ENCODE results near the gene SBK3. TPM values are rescaled to one million over a fixed set of nuclear protein-coding genes. Genes with fewer than 3 reads are reported as not detected.
"Not testable (repeated sequence)": the region's sequence is repeated elsewhere in the genome, so short reads cannot be mapped to it uniquely, and the experiment has no call there.

Gene SBK3
- total RNA-seq, 2 donors from 2014 or later = not detected

- H3K27ac Mint-ChIP-seq = no peak overlapping the region
These were observed 6.0 kb downstream of the SBK3 start for GRCh38 chr19:55539090-55539984.

GRCh38 chr19:55538132-55538531, 7.2 kb downstream of the SBK3 start:
- H3K27ac Mint-ChIP-seq = no peak overlapping the region
- H3K4me3 Mint-ChIP-seq = no peak overlapping the region
- no peaks in the 10 kb centered on the region for H3K27me3 Mint-ChIP-seq
- H3K36me3 Mint-ChIP-seq (ENCODE audit: low read depth) = no peaks in the 10 kb centered on the region
- H3K9me3 Mint-ChIP-seq = no peaks in the 10 kb centered on the region
- H3K4me1 Mint-ChIP-seq = no peaks in the 10 kb centered on the region
- ATAC-seq (replicated peaks) = no peak

More at GRCh38 chr19:55539090-55539984, 6.0 kb downstream of the SBK3 start:
- no peaks in the 10 kb centered on the region for H3K27me3 Mint-ChIP-seq
- H3K36me3 Mint-ChIP-seq (ENCODE audit: low read depth) = no peaks in the 10 kb centered on the region
- no peak overlapping the region for H3K4me3 Mint-ChIP-seq
- no peak for ATAC-seq (replicated peaks)
- no peaks in the 10 kb centered on the region for H3K4me1 Mint-ChIP-seq
- no peaks in the 10 kb centered on the region for H3K9me3 Mint-ChIP-seq

- H3K27me3 Mint-ChIP-seq = no peaks in the 10 kb centered on the region
- H3K4me1 Mint-ChIP-seq = no peaks in the 10 kb centered on the region
- no peak overlapping the region for H3K27ac Mint-ChIP-seq
- no peak for ATAC-seq (replicated peaks)
- H3K4me3 Mint-ChIP-seq = no peak overlapping the region
- no peaks in the 10 kb centered on the region for H3K36me3 Mint-ChIP-seq (ENCODE audit: low read depth)
- no peaks in the 10 kb centered on the region for H3K9me3 Mint-ChIP-seq
These were observed 7.6 kb downstream of the SBK3 start for GRCh38 chr19:55537741-55538111.

GRCh38 chr19:55536951-55537740, 8.2 kb downstream of the SBK3 start, which contains the start of gene SBK2:
Gene SBK2 (minus strand): TSS chr19:55537133. CDS start chr19:55536294, 839 bp downstream.
- Mint-ChIP-seq H3K27ac (no peak within 1 kb of the TSS), H3K4me1 (no peaks in the 10 kb centered on the region), H3K4me3 (no peak within 1 kb of the TSS), H3K36me3 (ENCODE audit: low read depth) (no peaks in the 10 kb centered on the region), H3K9me3 (no peaks in the 10 kb centered on the region), H3K27me3 (no peaks in the 10 kb centered on the region)
- ATAC-seq (replicated peaks) = no peak

- Mint-ChIP-seq H3K27me3 (no peaks in the 10 kb centered on the region), H3K4me3 (no peak overlapping the region), H3K9me3 (no peaks in the 10 kb centered on the region), H3K4me1 (no peaks in the 10 kb centered on the region), H3K27ac (no peak overlapping the region), H3K36me3 (ENCODE audit: low read depth) (no peaks in the 10 kb centered on the region)
- ATAC-seq (replicated peaks) = no peak
These were observed 9.0 kb downstream of the SBK3 start for GRCh38 chr19:55536366-55536765.

- ATAC-seq (replicated peaks) = no peak
- Mint-ChIP-seq H3K4me3 (no peak overlapping the region), H3K27ac (no peak overlapping the region)
These were observed 9.4 kb downstream of the SBK3 start for GRCh38 chr19:55535965-55536350.

GRCh38 chr19:55535173-55535964, 10.0 kb downstream of the SBK3 start:
- Mint-ChIP-seq H3K4me1 (no peaks in the 10 kb centered on the region), H3K4me3 (no peak overlapping the region), H3K27ac (no peak overlapping the region), H3K9me3 (no peaks in the 10 kb centered on the region), H3K27me3 (no peaks in the 10 kb centered on the region), H3K36me3 (ENCODE audit: low read depth) (no peaks in the 10 kb centered on the region)
- ATAC-seq (replicated peaks) = no peak

More at GRCh38 chr19:55535965-55536350, 9.4 kb downstream of the SBK3 start:
- no peaks in the 10 kb centered on the region for H3K36me3 Mint-ChIP-seq (ENCODE audit: low read depth)
- H3K27me3 Mint-ChIP-seq = no peaks in the 10 kb centered on the region
- no peaks in the 10 kb centered on the region for H3K9me3 Mint-ChIP-seq
- H3K4me1 Mint-ChIP-seq = no peaks in the 10 kb centered on the region

- not testable (repeated sequence) for H3K9me3 Mint-ChIP-seq; H3K4me3 Mint-ChIP-seq; H3K27me3 Mint-ChIP-seq; H3K27ac Mint-ChIP-seq; H3K36me3 Mint-ChIP-seq (ENCODE audit: low read depth); H3K4me1 Mint-ChIP-seq; ATAC-seq (replicated peaks)
These were observed 11.1 kb downstream of the SBK3 start for GRCh38 chr19:55534280-55534679.

- Mint-ChIP-seq H3K4me3 (no peak overlapping the region), H3K9me3 (no peaks in the 10 kb centered on the region), H3K27ac (no peak overlapping the region), H3K4me1 (no peaks in the 10 kb centered on the region), H3K36me3 (ENCODE audit: low read depth) (no peaks in the 10 kb centered on the region), H3K27me3 (no peaks in the 10 kb centered on the region)
- no peak for ATAC-seq (replicated peaks)
These were observed 14.3 kb downstream of the SBK3 start for GRCh38 chr19:55530996-55531395.

GRCh38 chr19:55529636-55530234, 15.6 kb downstream of the SBK3 start:
- ATAC-seq (replicated peaks) = no peak
- H3K4me3 Mint-ChIP-seq = no peak overlapping the region
- H3K4me1 Mint-ChIP-seq = no peaks in the 10 kb centered on the region
- H3K27me3 Mint-ChIP-seq = no peaks in the 10 kb centered on the region
- no peaks in the 10 kb centered on the region for H3K36me3 Mint-ChIP-seq (ENCODE audit: low read depth)
- H3K27ac Mint-ChIP-seq = no peak overlapping the region
- H3K9me3 Mint-ChIP-seq = no peaks in the 10 kb centered on the region

- H3K36me3 Mint-ChIP-seq (ENCODE audit: low read depth) = no peaks in the 10 kb centered on the region
- H3K4me3 Mint-ChIP-seq = no peak overlapping the region
- ATAC-seq (replicated peaks) = no peak
- H3K27me3 Mint-ChIP-seq = peaks cover 3% of the 10 kb centered on the region
- no peak overlapping the region for H3K27ac Mint-ChIP-seq
- H3K9me3 Mint-ChIP-seq = no peaks in the 10 kb centered on the region
- H3K4me1 Mint-ChIP-seq = no peaks in the 10 kb centered on the region
These were observed 17.1 kb downstream of the SBK3 start for GRCh38 chr19:55528030-55528803.

- Mint-ChIP-seq H3K4me1 (no peaks in the 10 kb centered on the region), H3K36me3 (ENCODE audit: low read depth) (no peaks in the 10 kb centered on the region), H3K4me3 (no peak overlapping the region), H3K27me3 (peaks cover 3% of the 10 kb centered on the region), H3K27ac (no peak overlapping the region), H3K9me3 (no peaks in the 10 kb centered on the region)
- no peak for ATAC-seq (replicated peaks)
These were observed 17.9 kb downstream of the SBK3 start for GRCh38 chr19:55527197-55528029.
